NOMO-1 treated with dmso at 0.1 percent for 144 hours (cell line): ENCODE measurements around the gene NEAT1.

Experiments
- DNase-seq: peaks from one replicate; lab custom pipeline; 2025; ENCODE audit not compliant: unreplicated experiment; lab: John Stamatoyannopoulos, UW

Gene NEAT1

DNA sequence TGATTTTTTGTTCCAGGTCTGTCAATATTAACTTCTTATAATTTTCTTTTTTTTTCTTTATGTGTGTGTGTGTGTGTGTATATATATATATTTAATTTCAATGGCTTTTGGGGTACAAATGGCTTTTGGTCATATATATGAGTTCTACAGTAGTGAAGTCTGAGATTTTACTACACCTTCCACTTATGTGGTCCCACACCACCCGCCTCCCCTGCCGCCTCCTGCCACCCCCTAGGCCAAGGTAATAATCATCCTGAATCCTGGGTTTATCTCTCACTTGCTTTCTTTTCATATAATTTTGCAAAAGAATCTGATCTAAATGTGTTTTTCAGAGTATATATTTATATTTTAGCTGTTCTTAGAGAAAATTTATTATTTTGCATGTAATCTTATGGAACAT is 11.1 kb downstream of the NEAT1 start:
- no peak for DNase-seq

DNA sequence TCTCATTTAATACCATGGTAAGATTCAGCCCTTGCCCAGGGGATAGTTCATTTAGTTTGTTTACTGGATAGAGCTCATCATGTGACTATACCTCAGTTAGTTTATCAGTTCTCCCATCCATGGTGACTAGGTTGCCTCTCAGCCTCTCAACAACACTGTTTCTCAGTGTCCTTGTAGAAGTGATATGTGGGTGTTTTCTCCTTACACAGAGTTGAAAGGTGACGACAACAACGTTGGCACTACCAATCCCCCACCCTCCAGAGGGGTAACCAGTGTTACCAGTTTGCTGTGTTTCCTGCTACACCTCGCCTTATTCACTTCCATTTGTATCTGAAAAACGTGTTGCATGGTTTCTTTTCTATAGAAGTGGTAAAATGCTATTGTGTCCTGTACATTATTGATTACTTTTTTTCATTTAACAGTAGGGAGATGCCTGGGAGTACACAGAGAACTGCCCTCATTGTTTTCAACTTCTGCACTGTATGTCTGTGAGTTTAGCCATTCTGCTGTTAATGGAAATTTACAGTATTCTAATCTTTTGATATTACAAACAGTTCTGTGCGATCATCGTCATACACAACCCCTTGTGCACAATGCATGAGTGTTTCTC is 11.6 kb downstream of the NEAT1 start:
- no peak for DNase-seq

DNA sequence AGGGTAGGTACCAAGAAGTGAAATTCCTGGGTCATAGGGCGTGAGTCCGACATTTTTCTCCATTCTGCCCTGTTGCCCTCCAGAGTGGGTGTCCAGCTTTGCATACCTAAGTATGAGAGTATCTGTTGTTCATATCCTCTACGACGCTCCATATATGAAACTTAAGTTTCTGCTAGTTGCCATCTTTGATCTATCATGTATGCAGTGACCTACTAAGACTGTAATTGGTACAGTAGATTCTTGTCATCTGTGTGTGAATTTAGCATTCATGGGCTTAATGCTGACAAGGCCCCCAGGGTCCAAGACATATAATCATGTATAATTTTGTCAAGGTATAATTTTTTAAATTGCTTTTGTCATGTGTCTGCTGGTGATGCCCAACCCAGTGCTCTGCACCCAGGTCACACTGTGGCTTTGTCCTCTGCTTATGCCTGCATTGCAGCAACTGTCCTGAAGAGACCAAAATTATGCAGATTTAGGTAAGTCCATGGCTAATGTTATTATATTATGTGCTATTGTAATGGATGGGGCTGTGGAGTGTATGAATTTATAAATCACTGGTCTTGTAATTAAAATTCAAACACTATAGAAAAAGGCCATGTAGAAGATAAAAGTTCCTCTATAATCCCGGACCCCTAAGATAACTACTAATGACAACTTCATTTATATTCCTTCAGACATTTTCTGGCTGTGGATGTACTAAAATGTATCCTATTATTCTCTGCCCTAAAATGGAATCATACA is 12.2 kb downstream of the NEAT1 start:
- DNase-seq, result no peak

DNA sequence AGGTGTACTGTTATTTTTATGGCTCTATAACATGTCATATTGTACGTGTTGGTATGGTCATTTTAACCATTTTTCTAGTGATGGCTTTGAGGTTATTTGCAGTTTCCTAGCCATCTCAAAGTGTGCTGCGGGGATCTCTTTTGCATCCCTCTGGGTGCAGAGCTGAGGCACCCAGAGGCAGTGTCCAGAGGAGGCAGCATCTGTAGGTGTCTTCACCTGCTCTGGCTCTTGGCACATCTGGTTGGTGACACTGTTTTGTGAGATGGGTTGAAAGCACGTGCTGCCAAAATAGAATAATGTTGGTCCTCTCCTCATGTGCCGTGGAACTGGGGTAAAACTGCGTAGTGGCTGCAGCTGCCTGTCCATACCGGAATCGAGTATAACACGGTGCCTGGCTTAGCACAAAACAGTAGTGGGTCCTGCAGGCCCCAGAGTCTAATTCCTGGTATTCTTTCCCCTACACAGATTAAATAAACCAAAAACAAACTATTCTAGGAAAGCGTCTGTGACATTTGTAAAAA is 12.9 kb downstream of the NEAT1 start:
- no peak for DNase-seq

DNA sequence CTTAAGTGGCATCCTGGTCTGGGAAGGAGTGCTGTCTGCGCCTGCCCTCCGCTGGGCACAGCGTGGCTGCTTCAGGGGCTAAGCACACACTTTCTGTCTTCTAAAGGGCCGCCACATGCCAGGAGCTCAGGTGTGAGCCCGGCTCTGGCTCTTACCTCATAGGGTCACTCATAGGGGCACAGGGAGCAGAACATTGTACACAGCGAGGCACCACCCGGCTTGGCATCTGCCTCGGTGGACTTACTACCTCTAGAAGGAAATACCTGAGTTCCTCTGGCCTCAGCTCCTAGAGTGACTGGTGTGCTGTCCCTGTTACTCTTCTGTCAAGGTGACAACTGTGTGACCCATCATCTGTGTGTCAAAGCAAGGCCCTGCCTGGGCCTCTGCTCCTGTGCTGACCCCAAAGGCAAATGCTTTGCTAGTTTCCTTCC is 13.4 kb downstream of the NEAT1 start:
- DNase-seq, result no peak

DNA sequence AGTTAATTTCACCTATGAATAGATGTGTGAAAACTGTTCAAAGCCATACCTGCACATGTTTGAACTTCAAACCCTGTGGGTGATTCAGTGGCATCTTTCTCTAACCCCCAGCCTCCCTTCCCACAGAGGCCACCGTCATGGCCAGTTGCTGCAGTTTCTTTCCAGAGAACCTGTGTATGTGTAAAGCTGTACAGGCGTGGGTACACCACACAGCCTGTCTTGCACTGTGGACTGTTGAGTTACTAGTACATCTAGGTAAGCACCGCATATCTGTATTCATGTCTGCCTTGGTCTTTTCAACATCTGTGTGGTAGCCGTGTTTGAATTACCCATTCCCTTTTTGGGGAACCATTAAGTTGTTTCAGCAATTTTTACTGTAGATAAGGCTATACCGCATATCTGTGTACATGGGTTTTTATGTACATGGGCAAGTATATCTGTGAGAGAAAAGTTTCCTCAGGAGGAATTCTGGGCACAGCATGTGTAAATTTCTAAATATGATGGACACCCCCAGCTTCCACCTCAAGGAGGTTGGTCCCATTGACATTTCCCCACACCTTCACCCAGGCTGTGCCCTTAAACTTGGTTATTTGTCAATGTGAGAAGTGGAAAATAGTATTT is 13.9 kb downstream of the NEAT1 start:
- DNase-seq, result no peak

DNA sequence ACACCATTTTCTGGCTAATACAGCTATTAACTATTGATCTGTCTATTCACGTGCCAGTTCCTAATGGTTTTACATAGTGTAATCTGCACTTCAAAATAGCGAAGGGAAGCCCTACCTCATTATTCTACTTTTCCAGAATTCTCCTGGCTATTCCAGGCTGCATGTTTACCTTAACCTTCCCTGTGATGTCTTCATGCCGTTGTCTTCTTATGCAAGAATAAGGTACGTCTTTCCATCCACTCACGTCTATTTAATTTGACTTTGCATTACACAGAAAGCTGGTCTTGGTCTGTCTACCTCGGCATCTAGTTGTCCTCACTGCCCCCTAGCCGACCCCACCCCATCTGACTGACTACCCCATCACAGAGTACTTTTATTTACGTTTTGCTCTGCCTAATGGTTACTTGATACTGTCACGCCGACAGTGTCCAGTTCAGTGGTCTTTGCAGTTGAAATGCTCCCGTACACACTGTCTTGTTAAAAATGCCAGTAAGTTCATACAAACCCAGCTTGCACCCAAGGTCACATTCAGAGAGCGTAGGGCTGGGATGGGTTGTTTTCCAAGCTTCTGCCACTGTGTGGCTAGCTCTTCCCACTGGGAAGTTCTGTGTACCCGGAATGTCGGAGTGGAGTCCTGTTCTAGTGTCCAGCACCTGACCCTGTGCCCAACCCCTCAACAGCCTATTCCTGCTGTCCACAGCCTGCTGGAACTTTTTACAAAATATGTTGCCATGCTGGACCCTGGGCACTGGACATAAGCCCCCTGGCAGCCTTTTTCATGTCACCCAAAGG is 15.0 kb downstream of the NEAT1 start:
- no peak for DNase-seq

DNA sequence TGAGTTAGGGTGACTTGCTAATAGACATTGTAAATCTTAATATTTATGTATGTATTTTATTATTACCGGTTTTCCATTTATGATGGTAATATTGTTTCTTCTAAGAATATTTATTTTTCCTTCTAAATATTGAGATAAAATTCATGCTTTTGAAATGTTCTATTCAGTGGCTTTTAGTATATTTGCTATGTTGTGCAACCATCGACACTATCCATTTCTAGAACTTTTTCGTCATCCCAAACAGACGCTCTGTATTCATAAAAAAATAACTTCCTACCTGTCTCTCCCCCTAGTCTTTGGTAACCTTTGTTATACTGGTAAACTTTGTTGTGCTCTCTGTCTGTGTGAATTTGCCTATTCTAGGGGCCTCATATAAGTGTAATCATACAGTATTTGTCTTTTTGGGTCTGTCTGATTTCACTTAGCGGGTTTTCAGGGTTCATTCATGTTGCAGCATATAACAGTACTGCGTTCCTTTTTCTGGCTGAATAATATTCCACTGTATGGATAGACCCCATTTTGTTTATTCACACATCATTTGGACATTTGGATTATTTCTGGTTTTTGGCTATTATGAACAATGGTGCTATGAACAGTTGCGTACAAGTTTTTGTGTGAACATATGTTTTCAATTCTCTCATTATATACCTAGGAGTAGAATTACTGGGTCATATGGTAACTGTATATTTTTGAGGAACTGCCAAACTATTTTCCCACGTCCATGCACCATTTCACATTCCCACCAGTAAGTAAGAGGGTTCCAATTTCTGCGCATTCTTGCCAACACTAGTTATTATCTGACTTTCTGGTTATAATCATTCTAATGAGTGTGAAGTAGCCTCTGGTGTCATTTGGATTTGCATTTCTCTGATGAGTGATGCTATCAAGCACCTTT is 15.9 kb downstream of the NEAT1 start:
- no peak for DNase-seq

DNA sequence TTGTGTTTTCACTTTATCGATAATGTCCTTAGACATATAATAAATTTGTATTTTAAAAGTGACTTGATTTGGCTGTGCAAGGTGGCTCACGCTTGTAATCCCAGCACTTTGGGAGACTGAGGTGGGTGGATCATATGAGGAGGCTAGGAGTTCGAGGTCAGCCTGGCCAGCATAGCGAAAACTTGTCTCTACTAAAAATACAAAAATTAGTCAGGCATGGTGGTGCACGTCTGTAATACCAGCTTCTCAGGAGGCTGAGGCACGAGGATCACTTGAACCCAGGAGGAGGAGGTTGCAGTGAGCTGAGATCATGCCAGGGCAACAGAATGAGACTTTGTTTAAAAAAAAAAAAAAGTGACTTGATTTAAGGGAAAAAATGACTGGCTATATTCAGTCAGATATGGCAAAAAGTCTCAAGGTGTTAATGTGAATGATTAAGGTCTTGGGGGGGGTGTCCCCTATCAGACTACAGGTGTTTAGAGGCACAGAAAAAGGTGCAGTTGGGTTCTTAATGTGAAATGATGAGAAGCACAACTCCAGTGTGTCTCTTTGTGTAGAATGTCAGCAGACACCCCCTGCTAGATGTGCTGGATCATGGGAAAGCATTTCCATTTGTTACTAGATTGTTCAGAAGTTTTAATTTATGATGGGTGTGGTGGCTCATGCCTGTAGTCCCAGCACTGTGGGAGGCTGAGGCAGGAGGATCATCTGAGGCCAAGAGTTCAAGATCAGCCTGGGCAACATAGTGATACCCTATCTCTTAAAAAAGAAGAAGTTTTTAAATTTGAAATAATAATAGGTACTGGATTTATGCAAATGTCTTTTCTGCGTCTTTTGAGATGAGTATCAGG is 17.0 kb downstream of the NEAT1 start:
- DNase-seq, result no peak

DNA sequence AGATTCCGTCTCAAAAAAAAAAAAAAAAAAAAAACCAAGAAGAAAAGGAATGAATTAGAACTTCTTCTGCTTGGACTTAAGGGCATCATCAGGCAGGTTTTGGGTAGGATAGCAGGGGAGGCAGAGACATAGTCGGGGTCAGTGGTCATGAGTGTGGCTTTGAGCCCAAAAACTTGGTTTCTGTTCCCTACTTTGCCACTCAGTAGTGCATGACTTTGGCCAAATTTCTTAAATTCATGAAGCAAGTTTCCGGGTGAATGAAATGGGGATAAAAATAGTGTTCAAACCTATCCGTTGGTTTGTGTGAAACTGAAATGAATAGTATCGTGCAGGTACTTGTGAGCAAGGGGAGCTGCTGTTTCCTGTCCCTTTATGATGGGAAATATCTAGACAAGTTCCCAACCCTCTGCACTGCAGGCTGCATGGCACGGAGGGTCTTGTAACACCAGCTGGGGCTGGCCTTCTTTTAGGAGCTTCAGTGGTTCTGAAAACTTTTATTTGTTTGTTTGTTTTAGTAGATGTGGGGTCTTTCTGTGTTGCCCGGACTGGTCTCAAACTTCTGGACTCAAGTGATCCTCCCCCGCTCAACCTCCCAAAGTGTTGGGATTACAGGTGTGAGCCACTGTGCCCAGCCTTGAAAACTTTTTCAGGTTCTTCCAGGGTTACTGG is 18.4 kb downstream of the NEAT1 start:
- peak; percentile 78 for DNase-seq

DNA sequence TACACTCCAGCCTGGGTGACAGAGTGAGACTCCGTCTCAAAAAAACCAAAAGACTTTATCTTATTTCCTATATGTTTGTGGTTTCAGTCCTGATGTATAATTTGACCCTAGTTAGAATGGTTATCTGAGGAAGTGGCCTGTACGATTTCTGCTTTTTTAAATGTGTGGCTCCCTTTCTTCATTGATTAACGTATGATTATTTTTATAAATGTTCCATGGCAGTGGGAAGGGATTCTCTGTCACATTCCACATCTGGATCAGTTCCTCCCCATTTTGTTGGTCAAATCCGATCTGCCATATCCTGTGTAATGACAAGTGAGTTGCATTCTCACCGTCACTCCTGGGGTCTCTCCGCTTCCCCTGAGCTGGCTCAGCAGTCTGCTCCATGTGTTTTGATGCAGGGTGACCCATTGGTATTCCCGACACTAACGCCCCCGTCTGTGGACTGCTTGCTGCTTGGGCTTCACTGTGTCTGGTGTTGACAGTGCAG is 20.3 kb downstream of the NEAT1 start:
- DNase-seq, result no peak

DNA sequence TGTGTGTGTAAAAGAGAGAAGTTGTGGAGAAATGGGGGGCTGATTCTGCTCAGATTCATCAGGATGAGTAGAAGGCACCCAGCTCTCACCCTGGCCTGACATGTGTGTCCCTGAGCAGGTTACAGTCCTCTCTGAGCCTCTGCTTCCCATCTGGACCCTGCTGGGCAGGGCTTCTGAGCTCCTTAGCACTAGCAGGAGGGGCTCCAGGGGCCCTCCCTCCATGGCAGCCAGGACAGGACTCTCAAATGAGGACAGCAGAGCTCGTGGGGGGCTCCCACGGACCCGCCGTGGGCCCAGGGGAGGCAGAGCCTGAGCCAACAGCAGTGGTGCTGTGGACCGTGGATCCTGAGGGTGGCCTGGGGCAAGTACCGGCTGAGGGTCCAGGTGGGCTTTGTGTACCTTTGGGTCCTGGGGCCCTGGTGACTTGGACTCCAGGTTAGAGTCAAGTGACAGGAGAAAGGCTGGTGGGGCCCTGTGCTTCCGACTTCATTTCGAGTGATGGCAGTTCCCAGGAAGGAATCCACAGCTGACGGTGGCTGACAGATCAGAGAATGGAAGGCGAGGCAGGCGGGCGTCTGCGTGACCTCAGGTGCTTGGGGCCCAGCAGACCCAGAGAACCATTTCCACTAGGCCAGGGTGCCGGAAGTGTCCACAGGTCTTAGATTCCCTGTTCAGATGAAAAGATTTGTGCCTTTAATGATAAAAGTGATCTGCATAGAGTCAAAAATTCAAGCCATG is 21.9 kb downstream of the NEAT1 start:
- no peak for DNase-seq

DNA sequence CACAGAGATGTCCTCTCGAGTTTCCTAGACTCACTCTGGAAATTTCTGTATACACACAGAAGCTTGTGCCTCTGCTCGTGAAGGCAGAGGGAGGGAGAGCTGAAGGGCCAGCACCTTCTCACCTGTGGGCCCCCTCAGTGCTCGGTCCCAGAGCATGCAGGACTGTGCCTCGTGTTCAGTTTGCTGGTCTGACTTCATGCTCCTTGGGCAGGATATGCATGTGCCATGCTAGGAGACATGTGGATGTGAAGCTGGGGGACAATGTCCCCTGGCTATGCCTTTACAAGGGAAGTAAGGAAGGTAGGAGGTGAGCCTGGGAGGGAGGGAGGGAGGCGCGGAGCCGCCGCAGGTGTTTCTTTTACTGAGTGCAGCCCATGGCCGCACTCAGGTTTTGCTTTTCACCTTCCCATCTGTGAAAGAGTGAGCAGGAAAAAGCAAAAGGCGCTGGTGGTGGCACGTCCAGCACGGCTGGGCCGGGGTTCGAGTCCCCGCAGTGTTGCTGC is 22.6 kb downstream of the NEAT1 start:
- DNase-seq, result no peak

DNA sequence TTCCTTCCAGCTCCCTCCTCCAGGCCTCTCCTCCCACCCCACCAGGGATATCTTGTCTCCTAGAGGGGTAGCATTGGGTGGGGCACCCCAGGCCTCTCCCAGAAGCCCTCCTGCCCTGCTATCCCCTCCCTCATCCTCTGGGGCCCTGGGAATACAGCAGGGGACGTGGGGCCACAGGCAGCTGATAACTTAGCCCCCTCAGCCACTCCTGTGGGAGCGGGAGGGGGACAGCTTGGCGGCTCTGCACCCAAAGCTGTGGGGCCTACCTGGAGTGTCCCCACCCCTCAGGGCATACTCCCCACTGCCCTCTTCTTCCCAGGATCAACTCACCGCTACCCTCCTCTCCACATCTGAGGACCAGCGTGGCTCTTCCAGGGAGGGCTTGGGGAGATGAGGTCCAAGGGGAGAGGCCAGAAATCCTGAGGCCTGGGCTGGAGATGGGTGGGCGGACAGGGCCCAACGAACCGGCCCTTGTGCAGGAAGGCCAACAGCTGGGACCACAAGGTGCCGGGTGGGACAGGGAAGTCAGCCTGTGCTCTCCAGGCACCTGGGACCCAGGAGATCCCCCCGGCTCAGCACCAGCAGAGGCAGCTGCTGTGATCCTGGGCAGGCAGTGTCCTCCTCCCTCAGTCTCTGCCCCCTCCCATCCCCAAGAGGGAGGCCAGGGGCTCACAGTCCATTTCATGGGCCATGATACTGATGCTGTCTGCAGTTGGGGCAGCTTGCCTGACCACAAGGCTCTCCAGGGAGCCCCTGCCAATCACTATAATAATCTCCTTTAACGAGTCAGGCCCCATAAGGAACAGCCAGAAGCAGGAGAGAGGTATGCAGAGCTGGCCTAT is 23.2 kb downstream of the NEAT1 start:
- no peak for DNase-seq

DNA sequence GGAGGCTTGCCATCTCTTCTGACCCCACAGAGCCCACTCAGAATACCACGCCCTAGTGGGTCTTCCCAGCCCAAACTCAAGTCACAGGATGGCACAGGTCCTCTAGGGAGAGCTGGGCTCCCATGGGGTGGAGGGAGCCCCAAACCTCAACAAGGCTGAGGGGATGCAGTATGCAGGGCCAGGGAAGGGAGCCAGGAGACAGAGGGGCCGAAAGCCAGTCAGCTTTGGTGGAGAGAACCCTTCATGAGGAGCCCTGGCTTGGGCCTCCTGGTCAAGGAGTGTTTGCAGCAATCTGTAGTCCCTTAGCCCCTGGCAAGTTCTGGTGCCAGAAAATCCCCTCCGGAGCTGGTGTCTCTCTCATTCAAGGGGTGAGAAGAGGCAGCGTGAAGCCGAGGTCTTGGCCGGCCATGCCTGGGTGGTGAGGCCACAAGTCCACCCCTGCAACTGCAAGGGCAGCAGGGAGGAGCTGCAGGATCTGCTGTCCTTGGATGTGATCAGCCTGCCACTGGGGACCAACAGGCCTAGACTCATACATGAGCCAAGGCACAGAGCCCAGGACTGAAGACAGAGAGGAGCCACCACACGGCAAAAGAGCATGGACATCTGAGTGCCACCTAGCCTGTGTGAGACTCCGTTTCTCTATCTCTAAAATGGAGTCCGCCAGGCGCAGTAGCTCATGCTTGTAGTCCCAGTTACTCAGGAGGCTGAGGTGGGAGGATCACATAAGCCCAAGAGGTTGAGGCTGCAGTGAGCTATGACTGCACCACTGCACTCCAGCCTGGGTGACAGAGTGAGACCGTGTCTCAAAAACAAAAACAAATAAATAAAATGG is 24.1 kb downstream of the NEAT1 start:
- no peak for DNase-seq

DNA sequence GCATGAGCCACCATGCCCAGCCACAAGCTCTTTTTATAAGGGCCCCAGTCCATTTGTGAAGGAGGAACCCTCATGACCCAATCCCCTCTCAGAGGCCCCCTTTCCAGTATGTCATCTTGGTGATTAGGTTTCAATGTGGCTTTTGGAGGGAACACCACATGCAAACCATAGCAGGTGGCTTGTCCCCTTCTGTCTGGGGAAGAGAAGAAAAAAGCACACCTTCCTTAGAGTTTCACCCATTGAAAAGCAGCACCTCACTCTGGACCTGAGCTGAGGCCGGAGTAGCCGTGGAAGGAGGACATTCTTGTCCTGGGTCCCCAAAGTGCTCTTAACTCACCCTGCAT is 25.4 kb downstream of the NEAT1 start:
- DNase-seq, result no peak
